Measurements from ENCODE around the gene NDUFA7. TPM values are rescaled to one million over a fixed set of nuclear protein-coding genes. Genes with fewer than 3 reads are reported as not detected.

Gene NDUFA7
- total RNA-seq, 1 experiment from 2014 or later = 70.2 TPM

DNA sequence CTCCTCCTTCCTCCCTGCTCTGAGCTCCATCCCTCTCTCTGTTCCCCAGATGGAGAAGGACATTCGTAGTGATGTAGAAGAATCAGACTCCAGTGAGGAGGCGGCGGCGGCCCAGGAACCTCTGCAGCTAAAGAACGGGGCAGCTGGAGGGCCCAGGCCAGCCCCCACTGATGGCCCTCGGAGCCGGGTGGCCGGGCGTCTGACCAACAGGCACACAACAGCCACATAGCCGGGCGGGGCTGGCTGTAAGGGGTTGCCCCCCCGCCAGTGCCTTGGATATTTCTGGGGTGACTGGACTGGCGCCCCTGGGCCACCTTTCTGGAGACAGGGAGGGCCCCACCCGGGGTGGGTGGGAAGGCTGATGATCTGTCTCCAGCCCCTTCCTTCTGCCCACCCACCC, 59.3 kb downstream of the NDUFA7 start:
- ChIA-PET POLR2A (ENCODE audit: low non-redundant PET) (no interaction called here), CTCF (no interaction called here)
- Histone ChIP-seq H3K27ac (ENCODE audit: low read depth, low read length, poor library complexity, severe bottlenecking) (no peak overlapping the region), H3K36me3 (ENCODE audit: insufficient read depth, low read length, poor library complexity, severe bottlenecking) (no peaks in the 10 kb centered on the region), H3K9me3 (ENCODE audit: low read depth, low read length, poor library complexity, severe bottlenecking) (no peaks in the 10 kb centered on the region), H3K4me3 (ENCODE audit: low read depth, low read length, poor library complexity, severe bottlenecking) (no peak overlapping the region), H3K4me1 (ENCODE audit: insufficient read depth, low read length, poor library complexity, severe bottlenecking) (no peaks in the 10 kb centered on the region), H3K27me3 (replicated peaks; ENCODE audit: insufficient read depth, low read depth, low read length, poor library complexity) (no peaks in the 10 kb centered on the region)
- intact Hi-C loops (cut with micrococcal nuclease; ENCODE audit: unreplicated experiment) = no loop called here
- BruUV-seq (replicated peaks) = no TSS peak
- no peak for DNase-seq (ENCODE audit: low spot score)
- TF ChIP-seq, protein P1, sequence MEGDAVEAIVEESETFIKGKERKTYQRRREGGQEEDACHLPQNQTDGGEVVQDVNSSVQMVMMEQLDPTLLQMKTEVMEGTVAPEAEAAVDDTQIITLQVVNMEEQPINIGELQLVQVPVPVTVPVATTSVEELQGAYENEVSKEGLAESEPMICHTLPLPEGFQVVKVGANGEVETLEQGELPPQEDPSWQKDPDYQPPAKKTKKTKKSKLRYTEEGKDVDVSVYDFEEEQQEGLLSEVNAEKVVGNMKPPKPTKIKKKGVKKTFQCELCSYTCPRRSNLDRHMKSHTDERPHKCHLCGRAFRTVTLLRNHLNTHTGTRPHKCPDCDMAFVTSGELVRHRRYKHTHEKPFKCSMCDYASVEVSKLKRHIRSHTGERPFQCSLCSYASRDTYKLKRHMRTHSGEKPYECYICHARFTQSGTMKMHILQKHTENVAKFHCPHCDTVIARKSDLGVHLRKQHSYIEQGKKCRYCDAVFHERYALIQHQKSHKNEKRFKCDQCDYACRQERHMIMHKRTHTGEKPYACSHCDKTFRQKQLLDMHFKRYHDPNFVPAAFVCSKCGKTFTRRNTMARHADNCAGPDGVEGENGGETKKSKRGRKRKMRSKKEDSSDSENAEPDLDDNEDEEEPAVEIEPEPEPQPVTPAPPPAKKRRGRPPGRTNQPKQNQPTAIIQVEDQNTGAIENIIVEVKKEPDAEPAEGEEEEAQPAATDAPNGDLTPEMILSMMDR (conservative IDR thresholded peaks at IDR 0.05; ENCODE audit: low read depth, low read length) = no peak
- no peak for TF ChIP-seq EZH2 (IDR thresholded peaks at IDR 0.05; ENCODE audit: borderline replicate concordance, low read depth, low read length, poor library complexity, severe bottlenecking)

DNA sequence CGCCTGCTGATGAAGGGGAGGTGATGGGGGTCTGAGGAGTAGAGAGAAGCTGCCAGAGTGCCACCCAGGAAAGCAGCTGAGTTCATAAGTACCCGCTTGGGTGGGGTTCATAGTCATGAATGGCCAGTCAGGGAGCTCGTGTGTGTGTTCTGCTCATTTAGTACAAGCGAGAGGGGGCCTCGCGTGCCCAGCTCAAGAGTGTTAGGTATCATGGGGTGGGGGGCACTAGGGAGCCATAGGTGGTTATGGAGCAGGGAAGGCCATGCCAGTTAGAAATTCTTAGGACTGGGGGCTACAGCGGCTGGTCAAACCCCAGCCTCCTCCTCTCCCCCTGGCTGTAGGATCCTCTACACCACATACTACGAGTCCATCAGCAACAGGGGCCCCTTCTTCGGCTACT, 59.8 kb downstream of the NDUFA7 start:
- intact Hi-C loops (cut with micrococcal nuclease; ENCODE audit: unreplicated experiment) = no loop called here
- CTCF ChIA-PET = no interaction called here
- Histone ChIP-seq H3K4me3 (ENCODE audit: low read depth, low read length, poor library complexity, severe bottlenecking) (no peak overlapping the region), H3K27ac (ENCODE audit: low read depth, low read length, poor library complexity, severe bottlenecking) (no peak overlapping the region), H3K27me3 (replicated peaks; ENCODE audit: insufficient read depth, low read depth, low read length, poor library complexity) (no peaks in the 10 kb centered on the region), H3K4me1 (ENCODE audit: insufficient read depth, low read length, poor library complexity, severe bottlenecking) (no peaks in the 10 kb centered on the region), H3K9me3 (ENCODE audit: low read depth, low read length, poor library complexity, severe bottlenecking) (no peaks in the 10 kb centered on the region), H3K36me3 (ENCODE audit: insufficient read depth, low read length, poor library complexity, severe bottlenecking) (no peaks in the 10 kb centered on the region)
- no peak for DNase-seq (ENCODE audit: low spot score)
- BruUV-seq (replicated peaks) = no TSS peak
- POLR2A ChIA-PET (ENCODE audit: low non-redundant PET) = no interaction called here
- no peak for TF ChIP-seq EZH2 (IDR thresholded peaks at IDR 0.05; ENCODE audit: borderline replicate concordance, low read depth, low read length, poor library complexity, severe bottlenecking)

Other genes starting within 250 kb of the NDUFA7 start
- 0.06 and 0.17 TPM in 2 replicates for gene FBN3, start 171.8 kb downstream of the NDUFA7 start, total RNA-seq (2021)
- 4.8 and 9.3 TPM in 2 replicates for gene CERS4, start 112.0 kb downstream of the NDUFA7 start, total RNA-seq (2021)
- gene CD320, start 13.0 kb downstream of the NDUFA7 start, total RNA-seq (2021) = 121 and 135 TPM in 2 replicates
- 1,301 and 1,324 TPM in 2 replicates for gene RPS28, start 121 bp upstream of the NDUFA7 start, total RNA-seq (2021)
- gene KANK3, start 21.9 kb upstream of the NDUFA7 start, total RNA-seq (2021) = 0.73 and 1.1 TPM in 2 replicates
- 1.1 and 1.7 TPM in 2 replicates for gene ANGPTL4, start 42.8 kb upstream of the NDUFA7 start, total RNA-seq (2021)
- gene RAB11B, start 69.0 kb upstream of the NDUFA7 start, total RNA-seq (2021) = 88.7 and 91.4 TPM in 2 replicates
- 8.8 and 11.8 TPM in 2 replicates for gene MARCHF2, start 91.9 kb upstream of the NDUFA7 start, total RNA-seq (2021)
- gene HNRNPM, start 123.6 kb upstream of the NDUFA7 start, total RNA-seq (2021) = 413 and 436 TPM in 2 replicates
- gene PRAM1, start 181.3 kb upstream of the NDUFA7 start, total RNA-seq (2021) = 0.42 and 0.49 TPM in 2 replicates
- gene ZNF414, start 192.8 kb upstream of the NDUFA7 start, total RNA-seq (2021) = 26.0 and 26.7 TPM in 2 replicates